Activated T-helper 1 cell treated with Interleukin-2 at 50 U/mL for 16 hours (primary cell): ENCODE measurements around the gene NACA.
"Not testable (repeated sequence)": the region's sequence is repeated elsewhere in the genome, so short reads cannot be mapped to it uniquely, and the experiment has no call there.

Experiments used
- DNase-seq: peaks from one replicate; pipeline ENCODE4 v3.0.0-alpha.2; 2020; ENCODE audit warnings: low read depth

The NACA gene

GRCh38 chr12:56724972-56725722 lies at the start of gene NACA:
Gene NACA (minus strand): TSS chr12:56725299. CDS start chr12:56724521, 778 bp downstream.
- peak; percentile 94 for DNase-seq

GRCh38 chr12:56773113-56773512 lies 48.0 kb upstream of the NACA start:
- DNase-seq = no peak

- no peak for DNase-seq
These were observed 47.5 kb upstream of the NACA start for GRCh38 chr12:56772625-56773024.

- no peak for DNase-seq
These were observed 44.8 kb upstream of the NACA start for GRCh38 chr12:56769868-56770267.

GRCh38 chr12:56768424-56768823 lies 43.3 kb upstream of the NACA start:
- no peak for DNase-seq

- no peak for DNase-seq
These were observed 41.4 kb upstream of the NACA start for GRCh38 chr12:56766535-56766934.

GRCh38 chr12:56763753-56764657 lies 38.9 kb upstream of the NACA start:
- DNase-seq = no peak

GRCh38 chr12:56761812-56762211 lies 36.7 kb upstream of the NACA start:
- no peak for DNase-seq

- DNase-seq = no peak
These were observed 35.4 kb upstream of the NACA start for GRCh38 chr12:56760460-56760859.

- DNase-seq = no peak
These were observed 34.3 kb upstream of the NACA start for GRCh38 chr12:56759263-56759908.

- no peak for DNase-seq
These were observed 33.7 kb upstream of the NACA start for GRCh38 chr12:56758728-56759262.

- not testable (repeated sequence) for DNase-seq
These were observed 32.9 kb upstream of the NACA start for GRCh38 chr12:56757971-56758370.

- DNase-seq = no peak
These were observed 28.5 kb upstream of the NACA start for GRCh38 chr12:56753566-56753965.

- peak; percentile 77 for DNase-seq
These were observed 26.9 kb upstream of the NACA start, which contains the start of gene PRIM1 for GRCh38 chr12:56751712-56752598. Gene PRIM1 (minus strand): TSS chr12:56752323. CDS start chr12:56752298, 25 bp downstream.

- not testable (repeated sequence) for DNase-seq
These were observed 25.5 kb upstream of the NACA start for GRCh38 chr12:56750596-56750995.

GRCh38 chr12:56749853-56750252 lies 24.8 kb upstream of the NACA start:
- no peak for DNase-seq

GRCh38 chr12:56749359-56749758 lies 24.3 kb upstream of the NACA start:
- no peak for DNase-seq

- no peak for DNase-seq
These were observed 3.2 kb upstream of the NACA start for GRCh38 chr12:56728139-56728861.

GRCh38 chr12:56726196-56726675 lies 1.1 kb upstream of the NACA start:
- DNase-seq = not testable (repeated sequence)

- no peak for DNase-seq
These were observed 614 bp upstream of the NACA start for GRCh38 chr12:56725723-56726102.

- DNase-seq = no peak
These were observed 463 bp downstream of the NACA start for GRCh38 chr12:56724701-56724971.
